ENCODE results near the gene NUDC. TPM values are rescaled to one million over a fixed set of nuclear protein-coding genes. Genes with fewer than 3 reads are reported as not detected.
A peak's percentile ranks its signal among the peaks of the same experiment; 100 is the strongest.

NUDC gene
- polyA plus RNA-seq, 1 of the 3 experiments (the other 2 are of a cell fraction): 153 TPM

DNA sequence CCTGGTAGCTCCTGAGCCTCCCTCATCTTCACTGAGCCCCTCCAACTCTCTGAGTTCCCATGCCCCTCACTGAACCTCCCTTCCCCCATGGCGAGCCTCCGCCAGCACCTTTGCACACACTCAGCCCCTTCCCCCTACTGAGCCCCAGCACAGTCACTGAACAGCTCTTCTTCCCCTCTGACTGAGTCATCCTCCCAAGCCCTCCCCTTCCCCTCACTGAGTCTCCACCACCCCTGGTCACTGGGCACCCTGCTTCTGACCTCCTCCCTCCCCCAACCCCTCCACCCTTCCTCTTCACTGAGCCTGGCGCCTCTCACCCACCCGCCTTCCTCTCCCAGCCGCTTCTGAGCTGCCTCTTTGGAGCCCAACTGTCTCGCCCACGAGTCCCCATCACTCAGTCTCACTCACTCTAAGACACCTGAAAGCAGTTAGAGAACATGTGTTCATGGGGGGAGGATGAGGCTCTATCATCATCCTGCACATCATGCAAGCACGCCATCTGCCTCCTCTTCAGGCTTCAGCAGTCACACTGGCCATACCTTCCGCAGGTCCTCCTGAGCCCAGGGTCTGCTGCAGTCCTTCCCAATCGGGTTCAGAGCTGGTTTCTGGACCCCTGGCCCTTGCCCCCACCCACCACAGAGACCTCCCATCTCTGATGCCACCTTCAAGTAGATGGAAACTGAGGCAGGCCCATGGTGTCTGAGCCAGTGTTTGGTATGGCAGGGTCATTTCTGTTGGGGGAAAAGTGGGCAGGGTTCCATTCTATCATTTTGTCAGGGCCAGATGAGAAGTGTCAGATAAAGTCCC lies 70.0 kb downstream of the NUDC start:
- Histone ChIP-seq H3K27ac (ENCODE audit: low read depth in 2 of 2, low read length in 1 of 2) (no peak overlapping the region), H3K27me3 (ENCODE audit: insufficient read depth) (no peaks in the 10 kb centered on the region), H3K9me3 (no peaks in the 10 kb centered on the region), H3K79me2 (ENCODE audit: insufficient read depth) (peaks cover 5% of the 10 kb centered on the region; the same call in 1 of the 2 replicates), H3K9ac (no peak overlapping the region), H3K4me2 (peak overlapping the region; percentile 65), H3K4me1 (ENCODE audit: control insufficient read depth in 1 of 2, insufficient read depth in 2 of 2, low read depth in 1 of 2, low read length in 1 of 2) (peaks cover 5 to 10% of the 10 kb centered on the region in 2 experiments; a peak in 2 of 4 replicates), H3K9me2 (no peaks in the 10 kb centered on the region), H3F3A (replicated peaks; ENCODE audit: insufficient read depth) (peaks cover 3% of the 10 kb centered on the region), H3K36me3 (replicated peaks in 1 of 2; ENCODE audit: control insufficient read depth in 1 of 2, insufficient read depth in 2 of 2, low read length in 1 of 2) (no peaks in the 10 kb centered on the region), H3K4me3 (ENCODE audit: low read depth in 2 of 2, low read length in 1 of 2) (no peak overlapping the region), H2AFZ (ENCODE audit: low read depth) (no peak overlapping the region), H4K20me1 (ENCODE audit: insufficient read depth) (no peaks in the 10 kb centered on the region)
- CTCF ChIA-PET: interaction anchor here (1.1 to 2.0 kb wide), 3 partner anchors 9 to 25 kb away, joined by 3 to 5 read pairs (median 4); no protein-coding TSS in a partner anchor
- peak; percentile 9; the same call in 1 of the 2 replicates for TF ChIP-seq FOSL2 (IDR thresholded peaks at IDR 0.05; ENCODE audit: borderline replicate concordance, low read depth)
- TF ChIP-seq GABPA (IDR thresholded peaks at IDR 0.05; ENCODE audit: low read depth): no peak
- no peak for TF ChIP-seq EZH2phosphoT487 (IDR thresholded peaks at IDR 0.05; ENCODE audit: borderline replicate concordance, low read depth)
- TF ChIP-seq RCOR1 (IDR thresholded peaks at IDR 0.05; ENCODE audit: low read length): no peak
- DNase-seq: no peak
- WGBS (ENCODE audit: low lambda C conversion rate): 24% methylated on average over 10 of the region's 10 CpGs
- POLR2A ChIA-PET: no interaction called here

GRCh38 chr1:26993237-26994019 lies 71.9 kb downstream of the NUDC start, which contains the start of gene TRNP1:
TRNP1 (plus strand) TSS chr1:26993692; CDS start chr1:26993787, 95 bp downstream.
- Histone ChIP-seq H3K4me1 (ENCODE audit: control insufficient read depth in 1 of 2, insufficient read depth in 2 of 2, low read depth in 1 of 2, low read length in 1 of 2) (peaks cover 9 to 12% of the 10 kb centered on the region in 2 experiments; a peak in 2 of 4 replicates), H3K27ac (ENCODE audit: low read depth in 2 of 2, low read length in 1 of 2) (no peak within 1 kb of the TSS), H3K36me3 (replicated peaks in 1 of 2; ENCODE audit: control insufficient read depth in 1 of 2, insufficient read depth in 2 of 2, low read length in 1 of 2) (no peaks in the 10 kb centered on the region), H3K79me2 (ENCODE audit: insufficient read depth) (peaks cover 5% of the 10 kb centered on the region), H3K9ac (peak within 1 kb of the TSS; percentile 60), H3K9me3 (no peaks in the 10 kb centered on the region), H2AFZ (ENCODE audit: low read depth) (peak within 1 kb of the TSS; percentile 76), H3K4me3 (ENCODE audit: low read depth in 2 of 2, low read length in 1 of 2) (peak within 1 kb of the TSS; percentile 48 to 71), H3K27me3 (ENCODE audit: insufficient read depth) (no peaks in the 10 kb centered on the region), H3F3A (replicated peaks; ENCODE audit: insufficient read depth) (peaks cover 3% of the 10 kb centered on the region), H3K4me2 (peak within 1 kb of the TSS; percentile 96), H4K20me1 (ENCODE audit: insufficient read depth) (no peaks in the 10 kb centered on the region; the same call in 1 of the 2 replicates), H3K9me2 (no peaks in the 10 kb centered on the region)
- DNase-seq: peak; percentile 97
- 0% methylated on average over 4 of the region's 61 CpGs for WGBS (ENCODE audit: low lambda C conversion rate)
- POLR2A ChIA-PET: interaction anchor here (1.3 kb wide), 1 partner anchor 161 kb away, joined by 3 read pairs; the partner anchor contains the start of gene SLC9A1
- TF ChIP-seq GATA2 (CRISPR knock-in tag; IDR thresholded peaks at IDR 0.05) (no peak), POLR2AphosphoS5 (IDR thresholded peaks at IDR 0.05; ENCODE audit: low read depth, low read length) (peak; percentile 44; the same call in 1 of the 2 replicates), TAF1 (IDR thresholded peaks at IDR 0.05; ENCODE audit: borderline replicate concordance, low read depth, low read length) (no peak), MXI1 (IDR thresholded peaks at IDR 0.05; ENCODE audit: low read depth, low read length) (0 out of 2 replicates have a peak, but pooled peaks have one; percentile 9), MEF2A (IDR thresholded peaks at IDR 0.05; ENCODE audit: borderline replicate concordance, low read depth) (no peak), YY1 (IDR thresholded peaks at IDR 0.05; ENCODE audit: low read depth) (no peak), CHD2 (IDR thresholded peaks at IDR 0.05; ENCODE audit: low read length, partially characterized antibody) (no peak)
- TF ChIP-seq, protein P1, sequence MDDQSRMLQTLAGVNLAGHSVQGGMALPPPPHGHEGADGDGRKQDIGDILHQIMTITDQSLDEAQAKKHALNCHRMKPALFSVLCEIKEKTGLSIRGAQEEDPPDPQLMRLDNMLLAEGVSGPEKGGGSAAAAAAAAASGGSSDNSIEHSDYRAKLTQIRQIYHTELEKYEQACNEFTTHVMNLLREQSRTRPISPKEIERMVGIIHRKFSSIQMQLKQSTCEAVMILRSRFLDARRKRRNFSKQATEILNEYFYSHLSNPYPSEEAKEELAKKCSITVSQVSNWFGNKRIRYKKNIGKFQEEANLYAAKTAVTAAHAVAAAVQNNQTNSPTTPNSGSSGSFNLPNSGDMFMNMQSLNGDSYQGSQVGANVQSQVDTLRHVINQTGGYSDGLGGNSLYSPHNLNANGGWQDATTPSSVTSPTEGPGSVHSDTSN (IDR thresholded peaks at IDR 0.05): peak; percentile 91
- TF ChIP-seq, protein P2, sequence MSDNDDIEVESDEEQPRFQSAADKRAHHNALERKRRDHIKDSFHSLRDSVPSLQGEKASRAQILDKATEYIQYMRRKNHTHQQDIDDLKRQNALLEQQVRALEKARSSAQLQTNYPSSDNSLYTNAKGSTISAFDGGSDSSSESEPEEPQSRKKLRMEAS (IDR thresholded peaks at IDR 0.05; ENCODE audit: low read depth): no peak; the same call in 1 of the 2 replicates
- CTCF ChIA-PET: interaction anchor here (1.3 to 2.9 kb wide), 3 partner anchors 26 to 104 kb away, joined by 4 to 18 read pairs (median 12); no protein-coding TSS in a partner anchor

Measured in SK-N-SH (cell line).